ENCODE data around the gene ROCK2.
"Not testable (repeated sequence)": the region's sequence is repeated elsewhere in the genome, so short reads cannot be mapped to it uniquely, and the experiment has no call there.

Gene ROCK2

DNA sequence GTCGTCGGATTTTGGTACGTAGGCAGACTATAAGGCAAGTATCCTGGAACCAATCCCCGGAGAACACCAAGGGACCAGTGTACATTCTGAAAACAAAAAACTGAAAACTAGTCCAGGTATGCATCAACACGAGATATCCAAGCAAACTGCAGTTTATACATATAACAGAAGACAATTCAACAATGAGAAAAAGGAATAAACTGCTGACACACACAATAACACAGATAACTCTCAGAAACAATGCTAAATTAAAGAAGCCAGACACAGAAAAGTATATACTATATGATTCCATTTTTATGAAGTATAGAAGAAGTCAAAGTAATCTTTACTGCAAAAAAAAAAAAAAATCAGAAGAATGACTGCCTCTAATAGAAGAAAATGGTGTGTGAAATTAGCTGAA is 5.9 kb downstream of the ROCK2 start:
- no peak for DNase-seq

DNA sequence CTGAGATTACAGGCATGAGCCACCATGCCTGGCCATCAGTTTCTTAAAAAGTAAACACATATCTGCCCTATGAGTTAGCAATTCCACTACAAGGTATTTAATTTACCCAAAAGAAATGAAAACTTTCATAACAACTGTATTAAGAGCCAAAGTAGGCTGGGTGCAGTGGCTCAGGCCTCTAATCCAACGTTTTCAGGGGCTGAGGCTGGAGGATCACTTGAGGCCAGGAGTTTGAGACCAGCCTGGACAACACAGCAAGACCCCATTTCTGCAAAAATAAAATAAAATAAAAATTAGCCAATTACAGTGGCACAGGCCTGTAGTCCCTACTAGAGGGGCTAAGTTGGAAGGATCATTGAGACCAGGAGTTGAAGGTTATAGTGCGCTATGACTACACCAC is 6.5 kb downstream of the ROCK2 start:
- DNase-seq: no peak

DNA sequence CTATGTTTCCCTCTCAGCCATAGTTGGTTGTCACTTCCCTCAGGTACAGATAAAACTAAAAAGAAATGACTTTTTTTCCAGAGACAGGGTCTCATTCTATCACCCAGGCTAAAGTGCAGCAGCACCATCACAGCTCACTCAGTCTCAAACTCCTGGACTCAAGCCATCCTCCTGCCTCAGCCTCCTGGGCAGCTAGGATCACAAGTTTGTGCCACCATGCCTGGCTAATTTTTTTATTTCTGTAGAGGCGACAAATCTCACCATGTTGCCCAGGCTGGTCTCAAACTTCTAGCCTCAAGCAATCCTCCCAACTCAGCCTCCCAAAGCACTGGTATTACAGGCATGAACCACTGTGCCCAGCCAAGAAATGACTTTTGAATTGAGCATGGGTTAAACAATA is 8.2 kb downstream of the ROCK2 start:
- no peak for DNase-seq

DNA sequence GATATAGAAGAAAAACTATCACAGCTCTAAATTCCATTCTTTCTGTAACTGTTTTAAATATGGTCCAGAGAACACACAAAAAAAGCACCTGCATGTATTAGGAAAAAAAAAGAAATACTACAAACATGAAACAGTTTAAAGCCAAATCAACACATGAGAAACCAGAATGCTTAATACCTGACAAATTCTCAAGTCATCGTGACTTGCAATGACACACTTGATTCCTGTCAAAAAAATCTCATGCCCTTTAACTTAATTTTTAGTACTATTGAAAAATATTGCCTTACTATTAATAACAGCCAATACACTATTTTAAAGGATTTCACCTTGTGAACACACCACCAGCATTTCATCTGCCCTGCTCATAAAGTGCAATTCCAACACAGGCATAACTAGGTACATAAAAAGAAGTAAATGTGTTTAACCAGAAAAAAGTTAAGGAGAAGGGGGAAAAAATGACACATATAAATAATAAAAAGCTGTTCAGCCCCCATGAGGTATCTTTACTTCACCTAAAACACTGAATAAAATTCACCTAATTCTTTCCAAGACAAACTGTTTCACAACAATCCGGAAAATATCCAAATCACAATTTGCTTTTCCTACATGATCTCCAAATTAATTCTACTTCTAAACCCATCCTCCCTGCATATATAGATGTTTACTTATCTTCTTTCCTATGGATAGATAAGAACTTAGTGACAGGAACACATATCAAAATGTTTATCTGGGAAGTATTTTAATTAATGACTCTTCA is 10.8 kb downstream of the ROCK2 start:
- DNase-seq: no peak

DNA sequence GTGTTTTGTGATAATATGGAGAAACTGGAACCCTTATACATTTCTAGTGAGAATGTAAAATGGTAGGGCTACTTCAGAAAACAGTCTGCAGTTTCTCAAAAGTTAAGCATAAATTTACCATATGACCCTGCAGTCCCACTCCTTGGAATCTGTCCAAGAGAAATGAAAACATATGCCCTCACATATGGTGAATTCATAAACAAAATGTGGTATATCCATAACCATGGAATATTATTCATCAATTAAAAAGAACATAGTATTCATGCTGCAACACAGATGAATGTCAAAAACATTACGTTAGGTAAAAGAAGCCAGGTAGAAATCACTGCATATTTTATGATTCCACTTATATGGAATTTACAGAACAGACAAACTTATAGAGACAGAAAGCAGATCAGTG is 11.8 kb downstream of the ROCK2 start:
- DNase-seq: no peak

DNA sequence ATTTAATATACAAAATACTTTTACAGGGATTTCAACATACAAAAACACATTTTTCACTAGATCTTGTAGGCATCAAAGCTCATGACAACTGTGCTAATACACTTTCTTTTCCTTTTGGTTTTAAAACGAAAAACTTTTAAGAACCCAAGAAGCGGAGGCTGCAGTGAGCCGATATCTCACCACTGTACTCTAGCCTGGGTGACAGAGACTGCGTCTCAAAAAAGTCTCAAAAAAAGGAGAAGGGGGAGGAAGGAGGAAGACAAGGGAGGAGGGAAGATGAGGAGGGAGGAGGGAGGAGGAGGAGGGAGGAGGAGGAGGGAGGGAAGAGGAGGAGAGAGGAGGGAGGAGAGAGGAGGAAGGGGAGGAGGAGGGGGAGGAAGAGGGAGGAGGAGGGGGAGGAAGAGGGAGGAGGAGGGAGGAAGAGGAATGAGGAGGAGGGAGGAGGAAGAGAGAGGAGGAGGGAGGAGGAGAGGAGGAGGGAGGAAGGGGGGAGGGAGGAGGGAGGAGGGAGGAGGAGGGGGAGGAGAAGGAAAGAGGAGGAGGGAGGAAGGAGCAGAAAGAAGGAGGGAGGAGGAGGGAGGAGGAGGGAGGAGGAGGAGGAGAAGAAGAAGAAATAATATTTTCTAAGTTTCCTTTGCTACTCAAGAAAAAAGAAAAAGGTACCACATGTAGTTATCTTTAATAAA is 13.8 kb downstream of the ROCK2 start:
- no peak for DNase-seq

DNA sequence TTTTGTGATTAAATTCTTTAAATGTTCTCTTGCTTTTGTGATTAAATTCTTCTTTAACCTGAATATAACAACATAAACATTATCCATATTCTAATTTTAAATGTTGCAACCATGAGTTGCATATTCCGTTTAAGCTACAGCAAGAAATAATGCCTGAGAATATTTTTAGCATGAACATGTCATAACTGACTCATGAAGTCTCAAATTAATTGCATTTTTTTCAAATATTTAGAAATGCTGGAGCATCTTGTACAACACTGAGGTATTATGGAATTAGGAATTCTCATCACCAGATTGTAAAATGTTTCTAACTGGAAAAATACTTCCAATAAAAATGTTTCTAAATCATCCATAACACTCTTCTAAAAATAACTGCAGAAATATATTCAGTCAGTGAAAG is 14.7 kb downstream of the ROCK2 start:
- DNase-seq: no peak

DNA sequence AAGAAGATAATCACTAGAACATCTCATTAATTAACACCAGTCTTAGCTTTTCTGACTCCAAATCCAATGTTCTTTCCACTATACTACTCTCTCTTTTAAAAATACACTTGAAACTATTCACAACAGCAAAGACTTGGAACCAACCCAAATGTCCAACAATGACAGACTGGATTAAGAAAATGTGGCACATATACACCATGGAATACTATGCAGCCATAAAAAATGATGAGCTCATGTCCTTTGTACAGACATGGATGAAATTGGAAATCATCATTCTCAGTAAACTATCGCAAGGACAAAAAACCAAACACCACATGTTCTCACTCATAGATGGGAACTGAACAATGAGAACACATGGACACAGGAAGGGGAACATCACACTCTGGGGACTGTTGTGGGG is 15.9 kb downstream of the ROCK2 start:
- not testable (repeated sequence) for DNase-seq

DNA sequence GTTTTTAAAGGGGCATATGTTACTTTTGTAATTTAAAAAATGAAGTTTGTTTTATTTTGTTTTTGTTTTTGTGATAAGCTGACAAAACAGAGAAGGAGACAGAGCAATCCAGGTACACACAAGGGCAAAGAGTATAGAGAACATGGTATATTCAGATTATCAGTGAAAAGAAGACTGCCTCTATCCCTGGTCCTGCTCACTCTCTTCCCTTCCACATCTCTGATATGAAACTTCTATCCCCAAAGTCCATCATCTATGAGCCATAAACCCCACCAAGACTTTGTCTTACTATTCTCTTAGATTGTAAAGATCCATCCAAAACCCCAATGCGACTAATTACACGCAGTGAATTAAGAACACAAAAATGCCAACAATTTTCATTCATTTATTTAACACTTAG is 16.6 kb downstream of the ROCK2 start:
- DNase-seq: no peak

DNA sequence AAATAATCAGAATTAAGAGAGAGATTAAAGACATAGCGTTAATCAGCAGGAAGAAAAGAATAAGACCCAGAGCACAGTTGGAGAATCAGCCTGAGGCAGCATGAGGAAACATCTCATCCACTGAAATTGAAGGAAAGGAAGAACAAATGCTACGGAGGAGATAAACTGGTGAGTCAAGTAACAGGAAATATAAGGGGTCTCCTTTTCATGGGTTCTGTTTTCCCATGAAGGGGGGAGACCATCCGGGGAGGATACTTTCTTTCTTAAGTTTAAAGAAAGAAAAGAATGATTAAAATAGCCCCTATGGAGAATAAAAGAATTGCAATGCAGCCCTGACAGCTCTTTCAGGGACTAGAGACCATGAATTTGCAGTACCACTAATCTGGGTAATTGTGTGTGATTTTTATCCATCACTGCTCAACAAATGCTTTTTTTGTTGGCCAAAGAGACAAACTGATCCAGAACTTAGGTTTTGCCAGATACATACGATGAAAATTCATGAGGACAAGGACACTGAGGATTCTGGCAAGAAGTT is 17.7 kb downstream of the ROCK2 start:
- DNase-seq: no peak

DNA sequence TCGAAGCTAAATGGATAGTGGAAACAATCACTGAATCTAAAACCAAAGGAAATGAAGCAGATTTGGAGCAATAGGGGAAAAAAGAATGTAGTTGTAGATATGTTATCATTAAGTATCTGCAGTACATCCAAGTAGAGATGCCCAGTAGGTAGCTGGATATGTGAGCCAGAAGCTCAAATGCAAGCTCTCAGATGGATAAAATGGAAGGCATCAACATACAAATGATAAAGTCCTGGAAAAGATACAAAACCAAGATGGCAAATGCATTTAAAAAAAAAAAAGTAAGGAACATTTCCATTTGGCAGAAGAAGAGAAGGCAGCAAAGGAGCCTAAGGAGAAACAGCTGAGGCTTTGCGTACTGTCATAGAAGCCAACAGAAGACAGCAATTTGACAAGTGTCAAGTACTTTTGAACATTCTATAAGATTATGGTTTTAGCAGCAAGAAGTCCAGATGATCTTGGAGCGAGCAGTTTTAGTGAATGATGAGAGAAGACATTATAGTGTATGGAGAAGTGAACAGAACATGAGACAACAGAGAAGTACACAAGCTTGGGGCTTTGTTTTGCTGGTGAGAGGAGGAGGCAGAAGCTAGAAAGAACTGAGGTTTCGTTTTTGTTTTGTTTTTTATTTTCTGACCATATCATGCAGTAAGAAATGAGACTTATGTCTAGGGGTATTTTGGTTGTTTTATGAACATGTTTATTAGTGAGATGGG is 18.3 kb downstream of the ROCK2 start:
- DNase-seq: no peak

DNA sequence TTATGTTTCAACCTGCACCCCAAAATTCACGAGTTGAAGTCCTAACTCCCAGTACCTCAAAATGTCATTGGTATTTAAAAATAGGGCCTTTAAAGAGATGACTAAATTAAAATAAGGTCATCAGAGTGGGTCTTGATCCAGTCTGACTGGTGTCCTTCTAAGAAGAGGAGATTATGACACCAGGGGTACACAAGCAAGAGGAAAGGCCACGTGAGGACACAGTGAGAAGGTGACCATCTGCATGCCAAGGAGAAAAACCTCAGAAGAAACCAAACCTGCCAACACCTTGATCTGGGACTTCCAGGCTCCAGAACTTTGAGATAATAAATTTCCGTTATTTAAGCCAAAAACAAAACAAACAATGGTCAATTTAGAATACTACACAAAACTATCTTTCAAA is 22.6 kb downstream of the ROCK2 start:
- no peak for DNase-seq

DNA sequence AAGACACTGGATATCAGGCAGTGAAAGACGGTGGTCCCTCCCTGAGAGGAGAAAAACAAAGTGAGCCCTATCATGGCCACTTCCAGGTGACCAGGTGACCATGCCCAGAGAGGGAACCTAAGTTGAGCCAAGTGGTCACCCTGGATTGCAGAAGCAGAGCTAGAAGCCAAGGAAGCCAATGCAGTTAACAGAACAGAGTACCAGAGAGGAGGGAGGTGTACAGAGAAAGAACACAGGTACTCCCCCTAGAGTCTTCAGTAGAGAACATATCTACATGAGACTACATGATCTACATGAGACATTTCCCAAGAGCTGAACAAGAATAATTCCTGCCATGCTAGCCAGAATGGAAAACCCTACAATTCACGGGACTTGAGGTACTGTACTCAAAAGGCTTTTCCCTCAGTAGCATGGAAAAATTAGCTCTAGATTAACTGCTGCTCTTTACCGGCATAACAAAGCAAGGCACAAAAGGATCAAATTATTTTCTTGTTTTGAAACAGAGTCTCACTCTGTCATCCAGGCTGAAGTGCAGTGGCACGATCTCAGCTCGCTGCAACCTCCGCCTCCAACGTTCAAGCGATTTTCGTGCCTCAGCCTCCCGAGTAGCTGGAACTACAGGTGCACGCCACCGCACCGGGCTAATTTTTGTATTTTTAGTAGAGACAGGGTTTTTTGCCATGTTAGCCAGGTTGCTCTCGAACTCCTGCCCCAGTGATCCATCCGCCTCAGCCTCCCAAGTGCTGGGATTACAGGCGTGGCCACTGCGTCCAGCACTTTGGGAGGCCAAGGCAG is 23.5 kb downstream of the ROCK2 start:
- peak; percentile 16 to 24 for DNase-seq

DNA sequence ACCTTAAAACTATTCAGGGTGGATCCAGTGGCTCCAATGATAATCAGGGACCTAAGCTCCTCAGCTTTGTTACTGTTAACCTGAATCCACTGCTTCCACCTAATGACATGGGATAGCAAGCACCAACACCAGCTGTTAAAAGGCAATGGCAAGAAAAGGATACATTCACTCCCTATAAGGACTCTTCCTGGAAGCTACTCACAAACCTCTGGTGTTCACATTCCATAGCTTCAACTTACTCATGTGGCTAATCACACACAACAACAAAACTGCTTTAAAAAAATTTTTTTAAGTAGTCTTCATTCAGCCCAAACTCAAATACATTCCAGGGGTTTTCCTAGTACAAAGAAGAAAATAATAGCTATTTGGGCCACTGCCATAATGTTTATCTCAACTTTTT is 24.5 kb downstream of the ROCK2 start:
- no peak for DNase-seq

DNA sequence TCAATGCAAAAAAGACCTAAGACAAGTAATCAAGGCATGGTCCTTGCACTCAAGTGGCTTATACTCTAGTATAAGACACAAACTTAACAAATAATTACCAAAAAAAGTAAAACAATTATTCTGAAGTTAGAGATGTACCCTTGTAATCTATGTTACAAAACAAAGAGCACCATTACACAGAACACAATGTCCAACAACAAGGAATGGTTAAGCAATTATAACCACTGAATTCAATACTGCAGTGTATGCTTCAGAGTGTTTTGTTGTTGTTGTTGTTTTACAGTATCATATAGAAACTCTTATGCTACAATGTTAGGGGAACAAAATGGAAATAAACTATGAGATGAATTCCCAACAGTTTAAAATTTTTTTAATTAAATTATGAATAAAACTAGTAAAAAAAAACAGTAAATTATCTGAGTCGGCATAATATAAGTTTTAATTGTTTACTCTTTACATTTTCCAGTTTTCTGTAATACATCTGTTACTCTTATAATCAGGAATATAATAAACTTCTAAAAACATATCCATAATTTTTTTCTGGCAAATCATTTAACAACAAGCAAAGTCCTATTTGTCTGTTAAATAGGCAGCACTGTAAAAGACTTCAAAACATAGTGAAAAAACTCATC is 29.2 kb downstream of the ROCK2 start:
- DNase-seq: no peak

DNA sequence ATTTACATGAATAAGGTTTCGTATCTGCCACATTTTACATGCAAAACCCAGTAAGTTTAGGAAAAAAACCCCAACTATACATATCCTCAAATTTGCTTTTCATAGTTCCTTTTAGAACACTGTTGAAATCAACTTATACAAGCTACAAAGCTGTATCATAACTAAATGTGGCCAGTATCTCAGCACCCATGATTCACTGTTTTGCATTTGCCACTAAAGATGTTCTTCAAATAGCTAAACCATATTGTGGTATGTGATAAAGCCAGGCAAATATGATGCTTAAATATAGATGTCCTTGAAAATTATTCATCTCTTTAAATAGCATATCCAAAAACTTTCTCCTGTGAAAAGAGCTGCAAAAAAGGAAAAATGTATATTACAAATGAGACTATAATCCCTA is 29.9 kb downstream of the ROCK2 start:
- DNase-seq: no peak

DNA sequence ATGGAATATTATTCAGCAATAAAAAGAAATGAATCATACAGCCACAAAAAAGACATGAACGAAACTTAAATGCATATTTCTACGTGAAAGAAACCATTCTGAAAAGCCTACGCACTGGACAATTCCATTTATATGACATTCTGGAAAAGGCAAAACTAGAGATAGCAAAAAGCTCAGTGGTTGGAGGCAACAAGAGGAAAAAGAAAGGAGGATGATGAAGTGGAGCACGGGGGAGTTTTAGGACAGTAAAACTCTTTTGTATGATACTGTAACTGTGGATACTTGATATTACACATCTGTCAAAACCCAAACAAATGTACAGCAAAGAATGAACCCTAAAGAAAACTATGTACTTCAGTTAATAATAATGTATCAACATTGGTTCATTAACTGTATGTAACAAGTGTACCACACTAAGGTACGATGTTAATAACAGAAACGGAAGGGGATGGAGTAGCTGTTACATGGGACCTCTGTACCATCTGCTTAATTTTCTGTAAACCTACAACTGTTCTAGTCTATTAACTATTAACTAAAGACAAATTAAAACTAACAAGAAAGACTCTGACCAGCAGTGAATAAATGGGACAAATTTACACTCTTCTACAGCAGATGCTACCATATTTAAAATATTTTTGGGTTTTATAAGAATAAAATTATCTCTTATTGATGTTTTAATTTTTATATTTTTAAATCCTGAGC is 31.5 kb downstream of the ROCK2 start:
- no peak for DNase-seq

DNA sequence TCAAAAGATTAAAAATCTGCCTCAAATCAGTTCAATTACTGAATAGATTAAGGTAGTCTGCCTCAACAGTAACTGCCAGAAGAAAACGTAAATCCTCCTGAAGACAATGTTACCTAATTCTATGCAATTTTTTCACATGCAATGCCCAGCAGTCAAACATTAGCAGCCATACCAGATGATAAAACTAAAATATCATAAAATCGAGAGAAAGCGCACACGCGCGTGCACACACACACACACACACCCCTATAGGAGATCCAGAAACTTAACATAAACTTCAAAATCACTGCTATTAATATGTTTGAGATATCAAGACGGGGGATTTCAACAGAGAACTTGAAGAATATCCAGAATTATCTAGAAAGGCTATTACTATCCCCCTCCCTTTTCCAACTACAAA is 32.9 kb downstream of the ROCK2 start:
- DNase-seq: no peak

DNA sequence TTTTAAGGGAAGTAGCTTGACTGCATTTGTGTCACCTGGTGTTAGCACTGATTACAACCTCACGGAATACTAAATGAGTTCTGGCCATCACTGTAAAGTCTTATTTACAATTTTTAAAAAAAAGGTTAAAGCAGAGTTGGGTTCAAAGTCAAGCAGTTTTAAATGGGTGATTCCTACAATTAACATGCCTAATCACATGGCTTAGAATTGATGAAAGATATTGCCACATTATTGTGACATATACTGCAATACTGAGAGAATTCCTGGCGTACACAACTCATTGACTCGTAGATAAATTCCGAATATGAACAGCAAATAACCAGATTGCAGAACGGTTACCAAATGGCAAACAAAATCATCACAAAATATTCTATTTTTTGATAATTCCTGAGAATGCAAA is 34.2 kb downstream of the ROCK2 start:
- DNase-seq: no peak

DNA sequence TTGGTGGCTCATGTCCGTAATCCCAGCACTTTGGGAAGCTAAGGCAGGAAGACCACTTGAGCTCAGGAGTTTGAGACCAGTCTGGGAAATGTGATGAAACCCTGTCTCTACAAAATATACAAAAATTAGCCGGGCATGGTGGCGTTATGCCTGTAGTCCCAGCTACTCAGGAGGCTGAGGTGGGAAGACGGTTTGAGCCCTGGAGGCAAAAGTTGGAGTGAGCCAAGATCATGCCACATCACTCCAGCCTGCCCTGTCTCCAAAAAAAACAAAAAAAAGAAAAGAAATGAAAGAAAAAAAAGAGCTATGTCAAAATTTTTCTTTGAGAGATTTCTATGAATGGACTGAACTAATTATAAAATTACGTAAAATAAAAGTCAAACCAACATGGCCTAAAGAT is 34.7 kb downstream of the ROCK2 start:
- DNase-seq: no peak

DNA sequence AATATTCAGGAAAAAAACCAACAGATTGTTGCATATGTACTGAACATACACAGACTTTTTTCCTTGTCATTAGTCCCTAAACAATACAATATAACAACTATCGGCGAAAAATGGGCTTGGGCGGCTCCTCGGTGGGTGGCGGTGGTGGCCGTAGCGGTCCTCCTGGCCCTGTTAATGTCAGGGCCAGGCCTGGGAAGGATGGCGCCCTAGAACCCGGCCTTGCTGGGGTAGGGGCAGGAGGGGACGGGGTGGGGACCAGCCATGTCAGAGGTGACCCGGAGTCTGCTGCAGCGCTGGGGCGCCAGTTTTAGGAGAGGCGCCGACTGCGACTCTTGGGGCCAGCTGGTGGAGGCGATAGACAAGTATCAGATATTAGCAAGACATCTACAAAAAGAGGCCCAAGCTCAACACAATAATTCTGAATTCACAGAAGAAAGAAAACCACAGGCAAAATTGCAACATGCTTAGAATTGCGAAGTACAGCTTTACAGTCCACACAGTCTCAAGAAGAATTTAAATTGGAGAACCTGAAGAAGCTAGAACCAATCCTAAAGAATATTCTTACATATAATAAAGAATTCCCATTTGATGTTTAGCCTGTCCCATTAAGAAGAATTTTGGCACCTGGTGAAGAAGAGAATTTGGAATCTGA is 36.5 kb downstream of the ROCK2 start:
- peak; percentile 45 to 55 for DNase-seq

Measured in AML-193 (cell line).